IMR-90 (cell line): ENCODE data around the gene ZNF77. TPM values are rescaled to one million over a fixed set of nuclear protein-coding genes. Genes with fewer than 3 reads are reported as not detected.

Source experiments
- ATAC-seq: fragments of 200-7000 bp; cut with Tn5 transposase; 2 replicates; pipeline ENCODE4 v1.9.1; 2020; ENCODE audit warnings: low read depth, mild to moderate bottlenecking, moderate library complexity
- BruUV-seq: library from RNA; stranded (reverse); fragments of 400-500 nt; replicated peaks from 2 replicates; lab custom pipeline; 2021; lab: Mats Ljungman, UMichigan
- CTCF ChIA-PET: fragments of 300-600 bp; formaldehyde crosslinking; extraction: SDS; loops from one replicate; lab custom pipeline; 2021; ENCODE audit warnings: antibody characterized with exemption; lab: Yijun Ruan, JAX
- POLR2A ChIA-PET: fragments of 300-600 bp; sonication (Branson Sonifier 250); formaldehyde crosslinking; loops from one replicate; lab custom pipeline; 2022; ENCODE audit warnings: antibody characterized with exemption; ENCODE audit not compliant: unreplicated experiment; lab: Charles Lee
- DNase-seq: peaks from one replicate; pipeline ENCODE4 v3.0.0; 2013
- H2AFZ ChIP-seq: replicated peaks from 2 replicates; pipeline ENCODE3; 2013; ENCODE audit warnings: low read length, mild to moderate bottlenecking; ENCODE audit not compliant: poor library complexity
- H2AK5ac ChIP-seq: 2 replicates; pipeline ENCODE4 v1.6.1; 2013; ENCODE audit warnings: low read depth, low read length, inconsistent platforms
- H2AK9ac ChIP-seq: replicated peaks from 2 replicates; pipeline ENCODE3; 2013; ENCODE audit warnings: mild to moderate bottlenecking, low read depth, low read length, moderate library complexity; ENCODE audit not compliant: poor library complexity
- H2BK120ac ChIP-seq: 2 replicates; pipeline ENCODE4 v1.6.1; 2013; ENCODE audit warnings: low read depth, low read length, inconsistent platforms
- H2BK15ac ChIP-seq: 3 replicates; pipeline ENCODE4 v1.6.1; 2013; ENCODE audit warnings: low read depth, low read length, inconsistent platforms
- H2BK20ac ChIP-seq: 2 replicates; pipeline ENCODE4 v1.6.1; 2013; ENCODE audit warnings: low read depth, mild to moderate bottlenecking, inconsistent platforms, low read length, moderate library complexity
- H2BK5ac ChIP-seq: 2 replicates; pipeline ENCODE4 v1.6.1; 2013; ENCODE audit warnings: mild to moderate bottlenecking, low read depth, low read length, inconsistent platforms; ENCODE audit not compliant: poor library complexity, severe bottlenecking
- H3K14ac ChIP-seq: replicated peaks from 2 replicates; pipeline ENCODE4 v1.6.1; 2013; ENCODE audit warnings: low read depth, low read length, inconsistent platforms
- H3K18ac ChIP-seq: 2 replicates; pipeline ENCODE4 v1.6.1; 2013; ENCODE audit warnings: low read depth, low read length, control low read depth
- H3K23ac ChIP-seq: 2 replicates; pipeline ENCODE4 v1.6.1; 2013; ENCODE audit warnings: low read depth, low read length, inconsistent platforms
- H3K27ac ChIP-seq: 2 replicates; pipeline ENCODE4 v1.5.1; 2013; ENCODE audit warnings: mild to moderate bottlenecking, control low read depth, low read length; ENCODE audit not compliant: insufficient read depth
- H3K27me3 ChIP-seq: 2 replicates; pipeline ENCODE4 v1.6.1; 2013; ENCODE audit warnings: low read length; ENCODE audit not compliant: control insufficient read depth, insufficient read depth
- H3K36me3 ChIP-seq: 2 replicates; pipeline ENCODE4 v1.6.1; 2013; ENCODE audit warnings: low read length, mixed read lengths; ENCODE audit not compliant: control insufficient read depth, insufficient read depth
- H3K4ac ChIP-seq: 2 replicates; pipeline ENCODE4 v1.6.1; 2013; ENCODE audit warnings: low read depth, low read length, inconsistent platforms
- H3K4me1 ChIP-seq: 2 replicates; pipeline ENCODE4 v1.6.1; 2013; ENCODE audit warnings: low read length, mixed read lengths; ENCODE audit not compliant: control insufficient read depth, insufficient read depth
- H3K4me2 ChIP-seq: 2 replicates; pipeline ENCODE4 v1.6.1; 2013; ENCODE audit warnings: low read depth, mild to moderate bottlenecking, control low read depth, low read length, moderate library complexity
- H3K4me3 ChIP-seq: 2 replicates; pipeline ENCODE4 v1.5.1; 2013; ENCODE audit warnings: low read depth, mild to moderate bottlenecking, control low read depth, low read length, moderate library complexity; ENCODE audit not compliant: insufficient read depth
- H3K56ac ChIP-seq: 2 replicates; pipeline ENCODE4 v1.6.1; 2013; ENCODE audit warnings: low read length, inconsistent platforms; ENCODE audit not compliant: insufficient read depth; ENCODE audit errors: extremely low read depth
- H3K79me1 ChIP-seq, 2 experiments: 2 replicates each; pipeline ENCODE4 v1.6.1; 2013; ENCODE audit warnings: low read length in 2 of 2, inconsistent platforms in 1 of 2, low read depth in 1 of 2
- H3K9ac ChIP-seq: 2 replicates; pipeline ENCODE4 v1.6.1; 2013; ENCODE audit warnings: low read depth, low read length, control low read depth
- H3K9me1 ChIP-seq: 2 replicates; pipeline ENCODE4 v1.6.1; 2013; ENCODE audit warnings: low read length, inconsistent platforms; ENCODE audit not compliant: insufficient read depth
- H3K9me3 ChIP-seq: 2 replicates; pipeline ENCODE4 v1.6.1; 2013; ENCODE audit warnings: low read length; ENCODE audit not compliant: control insufficient read depth, insufficient read depth
- H4K20me1 ChIP-seq: 2 replicates; pipeline ENCODE4 v1.6.1; 2013; ENCODE audit warnings: low read length, inconsistent platforms; ENCODE audit not compliant: insufficient read depth
- H4K5ac ChIP-seq: 2 replicates; pipeline ENCODE4 v1.6.1; 2013; ENCODE audit warnings: mild to moderate bottlenecking, low read depth, low read length, control low read depth
- H4K8ac ChIP-seq, 2 experiments: 2 replicates each; pipeline ENCODE4 v1.6.1; 2013; ENCODE audit warnings: low read depth in 2 of 2, low read length in 2 of 2, control low read depth in 1 of 2, inconsistent platforms in 1 of 2
- H4K91ac ChIP-seq: 2 replicates; pipeline ENCODE4 v1.6.1; 2013; ENCODE audit warnings: low read depth, low read length, inconsistent platforms; ENCODE audit not compliant: insufficient read depth
- CEBPB ChIP-seq: IDR thresholded peaks from 2 replicates; pipeline ENCODE4 v1.6.1; 2012; ENCODE audit warnings: low read depth, low read length, improper control_type of control experiment
- MXI1 ChIP-seq: IDR thresholded peaks from 2 replicates; pipeline ENCODE4 v1.6.1; 2012; ENCODE audit warnings: low read depth, mild to moderate bottlenecking, low read length, moderate library complexity, borderline replicate concordance
- whole genome bisulfite sequencing, 2 experiments: methylation state at CpG; one replicate each; pipeline versions ENCODE4 v1.1.5 to v1.1.7; 2013; ENCODE audit warnings: missing lambda C conversion rate in 2 of 2; ENCODE audit not compliant: insufficient read length in 1 of 2; ENCODE audit errors: extremely low coverage in 2 of 2; 5-methylcytosine and 5-hydroxymethylcytosine counted together
- dilution Hi-C: fragments of 300-500 bp; cut with HindIII; formaldehyde crosslinking; loops from one replicate; pipeline ENCODE4 v1.14.3; 2018; ENCODE audit warnings: low sequenced_read_pairs; ENCODE audit not compliant: unreplicated experiment
- in situ Hi-C: fragments of 300-500 bp; cut with MboI; formaldehyde crosslinking; loops from 3 replicates; pipeline ENCODE4 v1.14.3; 2019; ENCODE audit warnings: low sequenced_read_pairs, inconsistent platforms, mixed read lengths
- intact Hi-C: fragments of 100-400 bp; cut with micrococcal nuclease; formaldehyde crosslinking; loops from 2 replicates; pipeline ENCODE4 v1.10.0; 2022
- polyA plus RNA-seq, 3 experiments: library from polyadenylated mRNA; depleted of rRNA; stranded (reverse); fragments of >200 nt; gene quantifications; 2 replicates each; pipeline ENCODE4 v1.2.3, GENCODE V29; 2012; ENCODE audit warnings: low replicate concordance in 1 of 3
- total RNA-seq: library from RNA; depleted of rRNA; stranded (reverse); fragments of >200 nt; gene quantifications from 2 replicates; pipeline ENCODE4 v1.2.3, GENCODE V29; 2012

Gene ZNF77
- total and polyA plus RNA-seq, 2 of the 4 experiments (the other 2 are of a cell fraction) = 3.6 to 6.5 TPM

DNA sequence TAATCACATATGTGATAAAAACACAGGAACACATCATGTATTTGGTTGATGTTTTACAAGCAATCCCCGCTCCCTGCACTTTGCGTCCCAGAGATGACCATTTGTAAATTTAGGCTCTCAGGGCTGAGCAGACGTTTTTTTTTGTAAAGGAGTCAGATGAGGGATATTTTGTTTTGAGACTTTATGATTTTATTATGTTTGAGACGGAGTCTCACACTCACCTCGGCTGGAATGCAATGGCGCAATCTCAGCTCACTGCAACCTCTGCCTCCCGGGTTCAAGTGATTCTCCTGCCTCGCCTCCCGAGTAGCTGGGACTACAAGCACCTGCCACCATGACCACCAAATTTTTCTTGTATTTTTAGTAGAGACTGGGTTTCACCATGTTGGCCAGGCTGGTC, 34.0 kb upstream of the ZNF77 start:
- Histone ChIP-seq H3K4me2 (no peak overlapping the region), H2BK15ac (no peak overlapping the region), H4K8ac (no peak overlapping the region), H3K79me1 (no peaks in the 10 kb centered on the region), H2AFZ (no peak overlapping the region), H3K4ac (no peak overlapping the region), H3K18ac (no peak overlapping the region), H3K27ac (no peak overlapping the region), H2BK5ac (no peak overlapping the region), H3K56ac (no peak overlapping the region), H2AK9ac (no peak overlapping the region), H3K4me1 (peaks cover 14% of the 10 kb centered on the region), H3K36me3 (no peaks in the 10 kb centered on the region), H2AK5ac (no peak overlapping the region), H3K14ac (no peak overlapping the region), H3K9ac (no peak overlapping the region), H4K91ac (no peak overlapping the region), H3K9me3 (no peaks in the 10 kb centered on the region), H2BK120ac (no peak overlapping the region), H3K9me1 (0 out of 2 replicates have a peak, but pooled peaks cover 6% of the 10 kb centered on the region), H4K5ac (no peak overlapping the region), H3K27me3 (no peaks in the 10 kb centered on the region), H2BK20ac (no peak overlapping the region), H3K23ac (no peak overlapping the region), H4K20me1 (no peaks in the 10 kb centered on the region), H3K4me3 (no peak overlapping the region)
- WGBS, 2 experiments = no CpG with 5 or more reads among the region's 9 CpGs
- intact Hi-C loops = no loop called here
- ChIA-PET CTCF (no interaction called here), POLR2A (no interaction called here)
- TF ChIP-seq MXI1 (no peak), CEBPB (peak; percentile 61)
- DNase-seq (no peak), ATAC-seq (no peak)
- BruUV-seq = no TSS peak
- in situ Hi-C loops = no loop called here
- dilution Hi-C loops = no loop called here
